ENCODE measurements around the gene ZFP3.
"Not testable (repeated sequence)": the region's sequence is repeated elsewhere in the genome, so short reads cannot be mapped to it uniquely, and the experiment has no call there.

The ZFP3 gene

DNA sequence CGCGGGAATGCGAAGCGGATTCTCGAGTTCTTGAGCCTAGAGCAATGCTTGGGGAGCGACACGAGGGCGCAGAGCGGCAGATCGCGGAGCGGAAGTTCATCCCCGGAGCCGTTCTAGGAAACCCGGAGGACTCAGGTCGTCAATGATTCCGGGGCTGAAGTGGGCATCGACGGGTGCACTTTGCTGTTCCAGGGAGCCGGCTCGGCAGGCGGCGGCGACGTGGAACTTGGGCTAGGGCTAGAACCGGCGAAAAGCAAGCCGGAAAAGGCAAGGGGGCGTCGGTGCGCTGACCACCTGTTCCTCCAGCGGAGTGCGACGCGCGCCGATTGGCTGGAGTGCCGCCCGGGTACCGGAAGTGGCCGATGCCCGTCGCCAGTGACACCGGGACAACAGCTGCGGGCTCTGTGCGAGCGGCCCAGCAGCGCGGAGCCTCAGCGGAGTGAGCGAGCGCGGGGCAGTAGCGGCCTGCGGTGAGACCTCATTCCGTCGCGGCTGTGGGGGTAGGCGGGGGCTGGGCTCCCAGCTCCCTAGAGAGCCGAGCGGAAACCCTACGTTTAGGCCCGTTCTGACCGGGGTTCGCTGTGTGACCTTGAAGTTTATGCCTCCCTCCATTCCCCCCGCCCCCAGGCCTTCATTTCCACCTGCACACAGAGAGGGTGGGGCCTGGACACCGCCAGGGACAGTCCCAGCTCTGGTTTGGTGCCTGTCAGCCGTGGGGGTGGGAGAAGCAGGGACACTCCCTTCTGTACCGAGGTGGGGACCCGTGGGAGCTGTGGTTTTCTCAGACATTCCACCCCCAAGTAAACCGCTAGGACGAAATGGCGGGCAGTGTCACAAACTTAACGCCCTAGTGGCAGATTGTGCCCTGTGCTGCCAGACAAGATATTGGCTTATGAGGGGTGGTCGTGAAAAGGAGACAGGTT is at the start of gene ZFP3:
Gene ZFP3 (plus strand): TSS at position 362 of the 923 bp plus-strand sequence. CDS start 13,038 bp downstream, outside the sequence.
- peak; percentile 74 for DNase-seq (ENCODE audit: low read depth)

DNA sequence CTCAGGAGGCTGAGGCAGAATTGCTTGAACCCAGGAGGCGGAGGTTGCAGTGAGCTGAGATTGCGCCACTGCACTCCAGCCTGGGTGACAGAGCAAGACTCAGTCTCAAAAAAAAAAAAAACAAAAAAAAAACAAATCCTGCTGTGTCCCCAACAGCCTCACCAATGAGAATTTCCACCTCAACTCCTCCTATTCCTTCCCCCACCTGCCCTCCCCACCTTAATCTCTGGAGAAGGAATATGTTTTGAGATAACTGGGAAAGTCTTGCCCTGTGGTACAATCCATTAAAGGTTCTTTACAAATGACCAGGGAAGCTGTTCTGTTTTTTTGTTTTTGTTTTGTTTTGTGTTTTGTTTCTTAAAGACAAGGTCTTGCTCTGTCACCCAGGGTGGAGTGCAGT is 48.1 kb upstream of the ZFP3 start:
- DNase-seq (ENCODE audit: low read depth), result not testable (repeated sequence)

DNA sequence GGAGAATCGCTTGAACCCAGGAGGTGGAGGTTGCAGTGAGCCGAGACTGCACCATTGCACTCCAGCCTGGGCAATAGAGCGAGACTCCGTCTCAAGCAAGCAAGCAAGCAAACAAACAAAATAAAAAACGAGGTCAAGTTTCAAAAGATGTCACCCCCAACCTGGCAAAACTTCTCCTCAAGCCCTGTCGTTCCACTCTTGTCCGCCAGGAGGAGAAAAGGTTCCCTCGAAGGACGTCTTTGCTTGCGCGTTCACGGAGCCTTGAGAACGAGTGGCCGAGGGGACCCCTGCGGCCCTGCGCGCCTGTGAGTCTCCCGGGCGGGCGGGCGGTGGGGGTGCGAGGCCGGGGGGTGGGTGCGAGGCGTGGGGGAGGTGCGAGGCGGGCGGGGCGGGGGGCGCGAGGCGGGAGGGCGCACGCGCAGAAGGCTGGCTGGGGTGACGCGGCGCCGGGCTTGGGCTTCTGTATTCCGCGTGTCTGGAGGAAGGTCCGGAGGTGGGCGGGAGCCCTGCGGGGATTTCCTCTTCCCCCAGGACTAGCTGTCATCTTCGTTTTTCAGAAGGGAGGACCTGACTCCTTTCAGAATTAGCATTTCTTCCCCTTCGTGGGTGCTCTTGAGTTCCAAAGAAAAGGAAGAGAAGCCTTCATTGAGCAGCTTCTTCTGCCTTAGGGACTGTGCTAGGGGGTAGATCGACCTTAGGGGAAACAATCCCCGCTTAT is 46.7 kb upstream of the ZFP3 start:
- DNase-seq (ENCODE audit: low read depth), result peak; percentile 83

DNA sequence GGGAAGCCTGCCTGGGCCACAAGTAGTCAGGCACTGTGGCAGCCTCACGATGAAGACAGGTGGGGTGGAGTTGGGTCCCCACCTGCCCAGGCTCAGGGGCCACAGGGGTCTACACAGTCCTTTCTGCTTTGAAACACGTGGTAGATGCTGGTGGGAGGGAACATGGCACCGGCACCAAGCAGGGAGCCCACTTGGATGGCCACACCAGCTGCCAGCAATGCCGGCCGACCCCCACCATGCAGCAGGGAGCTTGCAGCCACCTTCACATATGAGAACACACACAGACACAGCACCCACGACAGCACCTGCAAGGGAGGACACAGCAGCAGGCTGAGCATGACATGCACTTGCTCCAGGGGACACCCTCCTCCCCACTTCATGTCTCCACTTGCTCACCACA is 45.4 kb upstream of the ZFP3 start:
- no peak for DNase-seq (ENCODE audit: low read depth)

DNA sequence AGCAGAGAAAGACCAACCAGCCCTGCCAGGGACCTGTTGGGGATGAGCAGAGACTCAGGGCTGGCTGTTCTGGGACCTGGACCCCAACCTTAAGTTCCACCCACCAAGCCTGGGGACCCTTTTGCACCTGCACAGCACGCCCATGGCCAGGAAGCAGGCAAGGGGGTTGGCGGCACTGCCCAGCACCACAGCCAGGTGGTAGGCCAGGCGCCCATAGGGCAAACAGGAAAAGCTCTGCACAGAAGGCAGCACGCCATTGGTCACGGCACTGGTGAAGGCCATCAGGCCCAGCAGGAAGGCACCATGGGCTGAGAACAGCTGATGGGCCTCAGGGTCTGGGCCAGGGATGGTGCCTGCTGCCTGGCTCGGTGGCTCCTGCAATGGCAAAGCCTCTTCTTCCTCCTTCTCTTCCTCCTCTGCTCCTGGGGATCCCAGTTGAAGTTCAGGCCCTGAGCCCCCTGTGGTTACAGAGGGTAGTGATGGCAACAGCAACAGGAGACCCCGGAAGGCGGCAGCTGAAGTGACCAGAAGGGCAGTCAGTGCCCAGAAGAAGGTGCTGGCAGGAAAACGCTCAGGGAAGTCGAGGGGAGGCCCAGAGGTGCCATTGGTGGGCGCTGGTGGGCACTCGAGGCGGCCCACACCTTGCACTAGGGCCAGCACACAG is 44.8 kb upstream of the ZFP3 start:
- no peak for DNase-seq (ENCODE audit: low read depth)

DNA sequence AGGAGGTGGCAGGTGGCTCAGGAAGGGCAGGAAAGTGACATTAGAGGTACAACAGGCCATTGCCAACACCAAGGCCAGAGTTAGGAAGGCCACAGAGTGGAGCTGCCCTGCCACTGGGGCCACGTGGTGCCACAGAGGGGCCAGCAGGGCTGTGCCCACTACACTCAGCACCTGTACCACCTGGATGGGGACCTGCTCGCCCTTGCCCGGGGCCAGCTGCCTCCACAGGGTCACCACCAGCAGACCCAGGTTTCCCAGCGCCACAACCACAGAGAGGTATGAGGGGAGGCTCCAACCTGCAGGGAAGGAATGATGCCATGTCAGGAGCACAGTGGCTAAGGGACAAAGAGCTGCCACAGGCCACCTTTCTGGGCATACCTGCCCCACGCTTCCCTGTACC is 44.2 kb upstream of the ZFP3 start:
- DNase-seq (ENCODE audit: low read depth), result no peak

DNA sequence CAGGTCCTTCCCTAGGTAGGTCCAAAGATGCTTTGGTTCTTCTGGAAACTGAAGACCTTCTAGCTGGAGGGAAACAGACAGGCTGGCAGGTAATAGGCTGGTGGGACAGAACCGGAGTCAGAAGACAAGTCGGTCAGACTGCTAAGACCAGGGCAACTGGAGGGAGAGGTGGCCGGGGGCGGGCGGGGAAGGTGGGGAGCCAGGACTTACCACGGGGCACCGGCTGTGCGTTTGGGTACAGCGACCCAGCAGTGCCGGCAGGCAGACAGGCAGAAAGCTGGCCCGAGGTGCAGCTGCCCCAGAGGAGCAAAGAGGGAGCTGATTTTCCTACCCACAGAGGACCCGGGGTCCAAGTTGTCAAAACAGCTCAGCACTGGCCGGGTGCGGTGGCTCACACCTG is 43.6 kb upstream of the ZFP3 start:
- DNase-seq (ENCODE audit: low read depth), result no peak

DNA sequence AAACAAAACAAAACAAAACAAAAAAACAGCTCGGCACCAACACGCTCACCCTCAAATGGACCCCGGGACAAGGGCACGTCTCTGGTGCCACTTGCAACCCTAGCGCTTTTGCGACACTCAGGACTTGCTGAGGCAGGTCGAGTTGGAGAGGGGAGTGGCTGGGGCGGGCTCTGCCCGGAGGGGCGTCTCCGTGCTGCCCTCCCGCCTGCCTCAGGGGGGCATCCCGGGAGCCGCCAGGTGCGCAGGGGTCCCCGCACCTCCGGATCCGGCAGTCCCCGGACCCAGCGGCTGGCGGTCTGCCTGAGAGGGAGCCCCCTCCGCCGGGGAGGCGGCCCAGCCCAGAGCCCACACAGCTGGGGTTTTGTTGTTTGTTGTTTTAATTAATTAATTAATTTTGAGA is 43.0 kb upstream of the ZFP3 start, which contains the start of gene SLC52A1:
Gene SLC52A1 (minus strand): TSS at position 112 of the 400 bp plus-strand sequence. CDS start 820 bp downstream, outside the sequence.
- DNase-seq (ENCODE audit: low read depth), result no peak

DNA sequence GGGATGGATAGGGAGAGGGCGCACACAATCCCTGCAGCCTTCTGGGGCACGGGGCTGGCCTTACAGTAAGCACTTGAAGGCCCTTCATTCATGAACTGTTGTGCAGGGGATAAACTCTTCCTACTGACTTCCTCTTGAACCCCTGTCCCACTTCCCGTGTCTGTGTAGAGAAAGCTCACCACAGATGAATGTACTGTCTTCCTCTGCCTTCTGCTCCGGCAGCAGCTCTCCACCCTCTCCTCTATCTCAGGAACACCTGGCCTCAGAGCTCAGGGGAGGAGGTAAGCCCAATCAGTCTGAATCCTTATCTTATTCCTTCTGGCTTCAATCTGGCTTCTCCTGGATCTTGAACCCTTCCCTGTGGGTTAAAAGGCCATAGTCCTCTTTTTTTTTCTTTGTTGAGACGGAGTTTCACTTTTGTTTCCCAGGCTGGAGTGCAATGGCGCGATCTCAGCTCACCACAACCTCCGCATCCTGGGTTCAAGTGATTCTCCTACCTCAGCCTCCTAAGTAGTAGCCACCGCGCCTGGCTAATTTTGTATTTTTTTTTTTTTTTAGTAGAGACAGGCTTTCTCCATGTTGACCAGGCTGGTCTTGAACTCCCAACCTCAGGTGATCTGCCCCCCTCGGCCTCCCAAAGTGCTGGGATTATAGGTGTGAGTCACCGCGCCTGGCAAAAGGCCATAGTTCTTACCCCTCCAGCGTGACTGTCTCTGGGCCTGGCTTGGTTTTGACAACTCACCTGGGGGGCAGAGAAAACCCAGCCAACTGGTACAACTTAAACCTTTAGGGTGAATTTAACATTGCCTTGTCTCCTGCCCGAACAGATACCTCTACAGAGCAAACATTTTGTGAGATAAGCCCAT is 35.9 kb upstream of the ZFP3 start:
- DNase-seq (ENCODE audit: low read depth), result peak; percentile 31

DNA sequence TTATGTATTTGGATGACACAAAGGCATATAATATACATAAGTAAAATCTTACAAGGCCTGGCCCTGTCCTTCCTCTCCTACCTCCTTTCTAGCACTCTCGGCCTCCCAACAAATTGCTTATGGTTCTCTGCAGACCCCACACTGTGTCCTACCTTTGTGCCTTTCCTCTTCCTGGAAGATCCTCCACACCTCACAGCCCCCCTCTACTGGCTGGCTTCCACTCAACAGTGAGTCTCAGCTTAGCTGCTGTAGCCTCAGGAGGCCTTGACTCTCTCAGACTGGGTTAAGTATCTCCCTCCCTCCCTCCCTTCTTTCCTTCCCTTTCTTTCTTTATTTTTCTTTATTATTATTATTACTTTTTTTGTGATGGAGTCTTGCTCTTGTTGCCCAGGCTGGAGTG is 34.7 kb upstream of the ZFP3 start:
- DNase-seq (ENCODE audit: low read depth), result no peak

DNA sequence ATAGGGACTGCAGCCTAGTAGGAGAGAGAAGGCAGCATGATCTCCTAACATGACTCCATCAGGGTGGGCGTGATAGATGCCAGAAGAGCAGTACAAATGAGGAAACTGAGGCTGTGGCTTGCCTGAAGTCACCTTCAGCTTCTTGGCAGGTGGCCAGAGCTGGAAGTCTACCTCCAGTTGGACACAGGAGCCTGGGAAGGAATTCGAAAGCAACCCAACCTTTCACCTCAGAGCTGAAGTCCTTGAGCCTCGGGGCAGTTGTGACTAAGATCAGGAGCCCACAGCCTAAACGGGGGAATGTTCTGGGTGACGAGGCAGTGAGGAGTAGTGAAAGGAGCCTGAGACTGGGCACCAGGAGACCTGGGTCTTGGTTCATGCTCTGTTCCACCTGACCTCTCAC is 33.6 kb upstream of the ZFP3 start:
- no peak for DNase-seq (ENCODE audit: low read depth)

DNA sequence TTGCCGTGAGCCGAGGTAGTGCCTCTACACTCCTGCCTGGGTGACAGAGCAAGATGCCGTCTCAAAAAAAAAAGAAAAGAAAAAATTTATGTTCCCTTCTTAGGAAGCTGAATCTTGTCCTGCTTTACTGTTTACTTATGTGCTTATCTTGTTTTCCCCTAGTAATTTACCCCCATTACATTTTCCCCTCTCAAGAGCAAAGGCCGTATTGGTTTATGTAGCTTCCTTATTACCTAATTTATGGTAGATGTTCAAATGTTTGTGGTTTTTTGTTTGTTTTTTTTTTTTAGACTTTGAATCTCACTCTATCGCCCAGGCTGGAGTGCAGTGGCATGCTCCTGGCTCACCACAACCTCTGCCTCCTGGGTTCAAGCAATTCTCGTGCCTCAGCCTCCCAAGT is 32.8 kb upstream of the ZFP3 start:
- DNase-seq (ENCODE audit: low read depth), result no peak

DNA sequence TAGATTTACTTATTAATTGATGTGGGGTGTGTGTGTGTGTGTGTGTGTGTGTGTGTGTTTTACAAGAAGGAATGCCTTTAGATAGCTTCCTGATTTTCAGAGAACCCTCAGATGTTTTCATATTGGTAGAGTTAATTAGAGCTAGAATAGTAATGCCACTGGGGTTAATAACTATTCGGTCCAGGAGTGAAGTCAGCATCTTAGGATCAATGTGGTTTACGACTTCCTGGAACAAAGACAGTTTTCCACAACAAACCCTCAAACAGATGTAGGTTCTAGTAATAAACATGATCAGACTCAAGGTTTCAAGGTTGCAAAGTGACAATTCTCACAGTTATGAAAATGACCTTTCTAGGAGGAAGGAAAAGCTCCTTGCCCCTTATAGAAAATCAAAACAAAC is 30.8 kb upstream of the ZFP3 start:
- DNase-seq (ENCODE audit: low read depth), result no peak

DNA sequence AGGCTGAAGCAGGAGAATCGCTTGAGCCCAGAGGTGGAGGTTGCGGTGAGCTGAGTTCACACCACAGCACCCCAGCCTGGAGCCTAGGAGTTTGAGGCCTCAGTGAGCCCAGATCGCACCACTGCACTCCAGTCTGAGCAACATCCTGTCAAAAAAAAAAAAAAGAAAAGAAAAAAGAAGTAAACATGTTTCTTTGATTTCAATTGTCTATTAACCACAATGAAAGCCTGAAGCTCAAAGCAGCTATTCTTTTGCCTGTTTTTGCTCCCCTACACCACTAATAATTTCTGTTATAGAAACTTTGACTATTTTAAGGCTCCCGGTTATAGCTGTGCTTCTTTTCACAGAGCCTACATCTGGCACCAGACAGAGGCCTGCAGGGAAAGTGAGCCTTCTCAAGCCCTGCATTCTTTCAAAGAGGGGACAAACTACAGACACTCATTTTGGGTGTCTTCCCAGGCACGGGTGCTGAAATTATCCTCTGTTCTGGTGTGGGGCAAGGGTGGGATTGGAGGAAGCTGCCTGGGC is 28.9 kb upstream of the ZFP3 start:
- DNase-seq (ENCODE audit: low read depth), result peak; percentile 37

DNA sequence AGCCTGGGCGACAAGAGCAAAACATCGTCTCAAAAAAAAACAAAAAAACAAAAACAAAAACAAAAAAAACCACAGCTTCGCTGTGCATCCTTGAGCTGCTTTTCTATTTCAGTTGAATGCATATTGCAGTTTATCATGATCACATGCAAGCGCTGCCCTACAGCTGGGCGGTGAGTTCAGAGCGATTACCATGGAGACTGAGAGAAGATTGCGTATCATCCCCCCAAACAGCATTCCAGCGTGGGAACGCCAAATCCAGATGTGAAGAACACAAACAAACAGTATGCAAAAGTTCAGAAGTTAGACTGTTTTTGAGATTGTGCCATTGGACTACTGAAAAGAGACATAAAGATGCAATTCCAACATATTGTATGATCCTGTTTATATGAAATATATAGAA is 28.0 kb upstream of the ZFP3 start:
- DNase-seq (ENCODE audit: low read depth), result no peak

DNA sequence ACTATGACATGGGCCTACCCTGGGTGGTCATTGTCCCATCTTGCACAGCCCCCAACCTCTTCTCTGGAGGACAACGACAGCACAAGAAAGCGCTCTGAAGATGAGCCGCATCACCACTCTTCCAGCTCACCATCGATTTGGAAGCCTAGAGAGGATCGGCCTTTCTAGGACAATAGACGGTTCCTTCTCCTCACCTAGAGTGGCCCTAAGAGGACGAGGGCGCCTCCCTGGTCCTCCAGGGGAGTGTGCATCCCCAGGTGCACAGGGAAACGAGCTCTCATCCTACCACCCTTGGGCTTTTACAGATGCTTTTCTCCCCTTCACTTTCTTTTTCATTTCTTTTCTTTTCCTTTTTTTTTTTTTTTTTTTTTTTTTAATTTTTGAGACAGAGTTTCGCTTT is 22.7 kb upstream of the ZFP3 start:
- no peak for DNase-seq (ENCODE audit: low read depth)

DNA sequence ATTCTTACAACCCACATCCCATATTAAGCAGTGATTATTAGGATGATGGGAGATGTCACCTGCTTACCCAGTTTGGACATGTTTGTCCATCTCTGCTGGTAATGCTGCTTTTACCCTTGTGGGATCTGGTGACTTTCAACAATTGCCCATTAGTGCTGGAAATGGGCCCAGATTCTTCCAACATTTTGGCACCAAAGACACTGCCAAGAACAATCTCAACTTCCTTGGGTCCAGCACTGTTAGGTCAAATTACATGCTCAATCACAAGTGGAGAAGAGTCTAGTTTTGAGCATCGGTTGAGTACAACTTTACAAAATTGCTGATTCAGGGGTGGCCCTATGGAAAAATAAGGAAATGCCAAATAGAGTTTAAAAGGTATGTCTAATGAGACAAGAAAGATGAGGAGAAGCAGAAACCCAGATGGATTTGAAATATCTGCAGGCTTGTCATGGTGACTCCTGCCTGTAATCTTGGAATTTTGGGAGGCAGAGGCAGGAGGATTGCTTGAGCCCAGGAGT is 13.0 kb upstream of the ZFP3 start:
- no peak for DNase-seq (ENCODE audit: low read depth)

DNA sequence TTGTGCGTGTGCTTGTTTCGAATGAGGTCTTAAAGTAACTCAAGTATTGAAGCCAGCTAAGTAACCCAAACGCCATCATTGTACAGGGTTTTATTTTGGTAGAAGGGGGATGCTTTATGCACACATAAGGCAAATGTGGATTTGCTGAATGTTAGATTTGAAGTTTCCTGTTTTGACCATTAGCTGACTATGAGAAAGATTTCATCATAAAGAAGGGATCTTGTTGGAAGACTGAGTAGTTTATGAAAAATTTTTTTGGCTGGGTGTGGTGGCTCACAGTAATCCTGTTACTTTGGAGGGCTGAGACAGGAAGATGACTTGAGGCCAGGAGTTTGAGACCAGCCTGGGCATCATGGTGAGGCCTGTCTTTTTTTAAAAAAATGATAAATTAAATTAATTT is 10.0 kb upstream of the ZFP3 start:
- DNase-seq (ENCODE audit: low read depth), result no peak

DNA sequence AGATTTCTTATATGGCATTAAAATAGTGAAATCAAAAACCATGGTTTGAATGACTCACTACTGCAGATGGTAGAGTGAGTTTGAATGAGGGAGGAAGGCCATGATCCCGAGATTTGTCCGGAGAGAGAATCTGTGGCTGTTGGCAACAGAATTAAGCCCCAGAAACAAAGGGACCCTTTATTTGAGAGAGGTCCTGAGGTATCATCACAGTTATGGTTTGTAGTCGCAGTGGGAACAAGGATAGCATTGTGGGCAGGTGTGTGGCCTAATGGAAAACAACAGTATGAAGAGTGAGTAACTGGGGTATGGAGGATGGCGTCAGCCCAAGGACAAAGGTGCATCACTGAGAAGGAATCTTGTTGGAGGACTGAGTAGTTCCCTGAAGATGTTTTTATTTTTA is 8.5 kb upstream of the ZFP3 start:
- no peak for DNase-seq (ENCODE audit: low read depth)

DNA sequence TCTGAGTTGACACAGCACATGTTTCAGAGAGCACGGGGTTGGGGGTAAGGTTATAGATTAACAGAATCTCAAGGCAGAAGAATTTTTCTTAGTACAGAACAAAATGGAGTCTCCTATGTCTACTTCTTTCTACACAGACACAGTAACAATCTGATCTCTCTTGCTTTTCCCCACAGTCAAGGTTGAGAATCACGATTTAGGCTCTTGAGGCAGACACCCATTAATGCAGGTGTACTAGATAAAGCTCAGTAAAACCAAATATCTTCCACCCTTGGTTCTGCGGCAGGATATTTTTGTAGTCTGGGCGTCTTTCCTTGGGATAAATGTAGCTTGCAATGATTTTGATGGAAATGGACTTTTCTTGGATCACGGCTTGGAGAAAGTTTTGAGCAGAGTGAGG is 2.8 kb upstream of the ZFP3 start:
- DNase-seq (ENCODE audit: low read depth), result not testable (repeated sequence)

DNA sequence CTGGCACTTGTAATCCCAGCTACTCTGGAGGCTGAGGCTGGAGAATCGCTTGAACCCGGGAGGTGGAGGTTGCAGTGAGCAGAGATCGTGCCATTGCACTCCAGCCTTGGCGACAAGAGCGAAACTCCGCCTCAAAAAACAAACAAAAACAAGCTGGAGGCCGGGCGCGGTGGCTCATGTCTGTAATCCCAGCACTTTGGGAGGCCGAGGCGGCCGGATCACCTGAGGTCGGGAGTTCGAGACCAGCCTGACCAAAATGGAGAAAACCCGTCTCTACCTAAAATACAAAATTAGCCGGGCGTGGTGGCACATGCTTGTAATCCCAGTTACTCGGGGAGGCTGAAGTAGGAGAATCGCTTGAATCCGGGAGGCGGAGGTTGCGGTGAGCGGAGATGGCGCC is 992 bp upstream of the ZFP3 start:
- DNase-seq (ENCODE audit: low read depth), result not testable (repeated sequence)
